GM21723 (cell line): ENCODE results near the gene ATP2C2.
"Not testable (repeated sequence)": the region's sequence is repeated elsewhere in the genome, so short reads cannot be mapped to it uniquely, and the experiment has no call there.

Experiments used
- ATAC-seq: cut with Tn5 transposase; IDR thresholded peaks from one replicate; pipeline ENCODE4 v1.9.1; 2021; ENCODE audit warnings: mild to moderate bottlenecking, moderate library complexity; ENCODE audit not compliant: unreplicated experiment

The ATP2C2 gene

DNA sequence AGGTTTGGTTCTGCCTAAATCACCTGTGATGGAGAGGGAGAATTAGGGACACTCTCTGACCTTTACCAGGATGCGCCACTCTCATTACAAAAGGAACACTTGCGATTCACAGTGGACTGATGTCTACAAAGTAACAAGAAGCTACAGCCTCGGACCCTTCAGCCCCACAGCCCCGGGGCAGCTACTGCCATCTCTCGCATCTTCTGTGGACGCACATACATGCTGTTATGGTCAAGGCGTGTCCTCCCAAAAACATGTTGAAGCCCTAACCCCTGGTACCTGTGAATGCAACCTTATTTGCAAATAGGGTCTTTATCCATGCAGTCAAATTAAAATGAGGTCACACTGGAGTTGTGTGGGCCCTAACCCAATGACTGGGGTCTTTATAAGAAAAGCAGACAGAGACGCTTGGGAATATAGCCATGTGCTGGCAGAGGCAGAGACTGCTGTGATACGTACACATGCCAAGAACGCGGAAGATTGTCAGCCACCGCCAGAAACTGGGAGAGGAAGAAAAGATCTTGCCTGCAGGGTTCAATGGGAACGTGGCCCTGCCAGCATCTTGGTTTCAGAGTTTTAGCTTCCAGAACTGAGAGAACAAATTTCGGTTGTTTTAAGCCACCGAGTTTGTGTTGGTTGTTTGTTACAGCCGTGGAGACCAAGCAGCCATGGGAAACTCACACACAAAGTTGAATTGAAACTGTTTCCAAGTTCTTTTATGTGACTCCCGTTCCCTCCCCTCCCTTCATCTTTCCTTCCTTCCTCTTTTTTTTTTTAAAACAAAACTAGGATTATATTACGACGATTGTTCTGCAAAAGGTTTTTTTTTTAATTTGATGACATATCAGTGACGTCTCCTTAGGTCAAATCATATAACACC lies 23.1 kb downstream of the ATP2C2 start:
- ATAC-seq = no peak

DNA sequence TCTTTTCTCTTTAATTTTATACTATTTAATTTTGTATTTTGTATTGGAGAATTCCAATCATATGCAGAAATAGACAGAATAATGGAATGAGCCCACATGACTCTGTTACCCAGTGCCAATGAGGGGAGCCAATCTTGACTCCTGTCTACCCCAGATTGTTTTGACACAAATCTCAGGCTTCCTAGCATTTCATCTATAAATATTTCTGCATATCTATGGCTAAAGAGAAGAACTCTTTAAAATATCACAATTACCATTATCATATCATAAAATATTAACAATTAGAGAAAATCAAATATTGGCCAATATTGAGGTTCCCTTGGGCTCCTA lies 23.7 kb downstream of the ATP2C2 start:
- no peak for ATAC-seq

- not testable (repeated sequence) for ATAC-seq
Observed at GRCh38 chr16:84396082-84396481, 27.7 kb downstream of the ATP2C2 start.

GRCh38 chr16:84396537-84397008 lies 28.2 kb downstream of the ATP2C2 start:
- no peak for ATAC-seq

DNA sequence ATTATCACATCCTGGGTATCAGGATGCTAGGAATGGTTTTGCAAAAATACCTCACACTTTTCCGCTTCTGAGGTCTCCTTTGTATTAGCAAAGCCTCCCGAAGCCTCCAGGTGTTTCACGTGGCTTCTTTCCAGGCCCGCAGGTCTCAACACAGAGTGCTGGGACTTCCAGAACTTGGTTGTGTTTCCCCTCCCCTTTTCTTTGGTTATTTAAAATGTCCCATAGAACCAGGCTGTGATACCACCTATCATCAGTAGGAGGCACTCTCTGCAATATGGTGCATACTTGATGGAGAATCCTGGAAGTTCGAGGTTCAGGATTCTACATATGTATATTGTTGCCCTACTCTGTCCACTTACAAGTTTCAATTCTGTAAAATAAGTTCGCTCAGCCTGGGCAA lies 28.8 kb downstream of the ATP2C2 start:
- no peak for ATAC-seq

DNA sequence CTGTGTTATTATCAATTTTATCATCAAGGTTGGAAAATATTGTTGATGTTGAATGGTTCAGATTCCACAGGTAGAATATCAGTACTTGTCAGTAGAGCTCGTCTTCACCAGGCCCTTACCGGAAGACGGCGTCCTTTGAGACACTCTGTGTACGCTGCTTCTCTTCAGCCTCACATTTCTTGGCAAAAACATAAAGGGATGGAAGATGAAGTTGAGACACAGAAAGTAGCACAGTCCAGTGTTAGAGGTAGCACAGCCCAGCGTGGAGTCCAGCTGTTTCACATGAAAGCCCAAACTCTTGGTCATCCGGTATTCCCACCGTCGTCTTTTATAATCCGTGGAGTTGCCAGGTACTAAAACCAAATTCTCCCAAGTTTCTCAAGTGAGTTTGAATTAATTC lies 30.4 kb downstream of the ATP2C2 start:
- no peak for ATAC-seq

DNA sequence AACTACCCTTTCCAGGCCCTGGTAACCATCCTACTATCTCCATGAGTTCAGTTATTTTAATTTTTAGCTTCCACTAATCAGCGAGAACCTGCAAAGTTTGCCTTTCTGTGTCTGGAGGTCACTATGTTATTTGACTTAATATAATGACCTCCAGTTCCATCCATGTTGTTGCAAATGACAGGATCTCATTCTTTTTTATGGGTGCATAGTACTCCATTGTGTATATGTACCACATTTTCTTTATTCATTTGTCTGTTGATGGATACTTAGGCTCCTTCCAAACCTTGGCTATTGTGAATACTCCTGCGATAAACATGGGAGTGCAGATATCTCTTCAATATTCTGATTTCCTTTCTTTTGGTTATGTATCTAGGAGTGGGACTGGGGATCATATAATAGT lies 31.6 kb downstream of the ATP2C2 start:
- not testable (repeated sequence) for ATAC-seq

- not testable (repeated sequence) for ATAC-seq
Observed at GRCh38 chr16:84403435-84403834, 35.1 kb downstream of the ATP2C2 start.

- ATAC-seq = no peak
Observed at GRCh38 chr16:84404324-84404723, 36.0 kb downstream of the ATP2C2 start.

DNA sequence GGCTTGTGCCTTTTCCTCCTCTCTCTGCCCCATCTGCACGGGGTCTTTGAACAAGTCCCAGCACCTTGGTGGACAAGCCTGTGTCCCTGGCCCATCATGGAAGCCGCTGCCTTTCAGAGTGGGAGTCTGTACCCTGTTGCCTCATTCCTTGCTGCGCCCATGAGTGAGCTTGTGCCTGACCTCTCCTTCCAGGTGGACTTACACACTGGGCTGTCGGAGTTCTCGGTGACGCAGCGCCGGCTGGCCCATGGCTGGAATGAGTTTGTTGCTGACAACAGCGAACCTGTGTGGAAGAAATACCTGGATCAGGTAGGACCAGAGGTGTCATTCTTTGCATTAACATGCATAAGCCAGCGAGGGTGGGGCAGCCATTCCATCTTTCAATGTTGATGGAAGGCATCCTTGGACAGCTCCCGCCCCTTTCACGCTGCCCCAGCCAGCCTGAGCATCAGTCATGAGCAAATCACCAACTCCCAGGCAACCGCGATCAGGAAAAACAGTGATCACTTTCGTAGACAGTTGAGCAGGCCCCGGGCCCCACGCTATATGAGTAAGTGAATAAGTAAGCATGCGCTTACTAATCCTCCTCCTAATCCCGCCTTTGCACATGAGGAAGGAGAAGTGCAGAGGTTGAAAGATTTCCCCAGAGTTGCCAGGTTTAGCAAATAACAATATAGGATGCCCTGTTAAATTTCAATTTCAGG lies 36.8 kb downstream of the ATP2C2 start:
- no peak for ATAC-seq

DNA sequence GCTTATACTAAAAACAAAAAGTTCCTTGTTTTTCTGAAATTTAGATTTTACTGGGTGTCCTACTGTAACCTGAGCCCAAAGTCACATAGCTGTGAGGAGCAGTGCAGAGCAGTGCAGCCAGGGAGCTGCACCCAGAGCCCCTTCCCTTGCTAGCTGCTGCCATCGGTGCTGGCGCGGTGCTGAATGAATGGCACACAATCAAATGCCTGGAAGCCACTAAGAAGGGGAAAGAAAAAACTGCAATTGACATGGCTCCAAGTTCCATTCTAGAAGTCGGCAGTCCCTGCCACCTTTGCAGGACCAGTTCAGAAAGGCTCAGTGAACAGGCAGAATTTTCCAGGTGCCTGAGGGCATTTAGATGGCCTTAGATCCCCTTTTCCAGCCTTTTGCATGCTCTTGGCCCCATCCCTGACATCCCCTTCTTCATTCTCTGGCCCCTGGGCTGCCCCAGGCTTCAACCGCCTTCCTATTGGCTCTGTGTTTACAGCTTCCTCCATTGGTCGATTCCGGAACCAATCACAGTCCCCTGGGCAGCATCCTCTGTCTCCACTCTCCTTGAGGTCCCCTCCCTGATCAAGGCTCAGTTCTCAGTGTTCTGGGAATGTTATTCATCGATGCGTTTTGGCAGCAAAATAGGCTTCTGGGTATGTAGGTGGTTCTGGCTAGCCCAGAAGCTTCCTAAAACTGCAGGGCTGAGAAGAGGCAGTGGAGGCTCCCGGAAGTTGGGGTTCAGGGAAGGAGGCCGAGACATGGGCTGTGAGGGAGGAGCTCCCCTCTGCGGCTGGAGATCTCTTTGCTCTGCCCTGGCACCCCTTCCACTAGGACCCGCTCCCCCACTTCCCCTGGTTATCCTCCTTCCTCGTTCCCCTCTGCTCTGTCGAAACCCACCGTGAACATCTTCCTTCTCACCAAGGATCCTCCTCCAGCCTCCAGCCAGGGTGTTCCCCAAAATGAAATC lies 37.9 kb downstream of the ATP2C2 start:
- ATAC-seq = no peak

DNA sequence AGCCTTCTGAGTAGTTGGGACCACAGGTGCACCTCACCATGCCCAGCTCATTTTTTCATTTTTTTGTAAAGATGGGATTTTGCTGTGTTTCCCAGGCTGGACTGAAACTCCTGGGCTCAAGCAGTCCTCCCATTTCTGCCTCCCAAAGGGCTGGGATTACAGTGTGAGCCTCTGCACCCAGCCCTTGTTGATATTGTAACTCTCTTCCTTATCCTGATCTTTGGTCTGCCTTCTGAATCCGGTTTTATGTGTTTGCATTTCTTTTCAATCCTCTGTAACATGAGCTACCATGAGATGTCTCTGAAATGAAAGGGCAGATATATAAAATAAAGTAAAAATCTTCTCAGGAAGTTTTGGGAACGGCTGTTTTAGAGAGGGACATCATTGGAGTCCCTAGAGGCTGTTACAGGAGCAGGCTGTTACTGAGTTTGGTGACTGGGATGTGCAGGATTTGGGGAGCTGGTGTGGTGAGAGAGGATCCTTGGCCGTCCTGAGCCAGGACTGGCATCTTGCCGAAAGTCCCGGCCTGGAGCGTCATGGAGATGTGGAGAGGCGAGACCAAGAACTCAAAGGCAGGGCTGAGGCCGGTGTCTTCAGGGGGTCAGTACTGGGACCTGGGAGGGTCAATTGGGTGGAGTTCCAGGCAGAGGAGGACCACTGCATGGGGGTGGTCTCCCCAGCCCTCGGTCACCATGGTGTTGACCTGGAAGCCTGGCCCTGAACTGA lies 39.4 kb downstream of the ATP2C2 start:
- ATAC-seq = no peak

DNA sequence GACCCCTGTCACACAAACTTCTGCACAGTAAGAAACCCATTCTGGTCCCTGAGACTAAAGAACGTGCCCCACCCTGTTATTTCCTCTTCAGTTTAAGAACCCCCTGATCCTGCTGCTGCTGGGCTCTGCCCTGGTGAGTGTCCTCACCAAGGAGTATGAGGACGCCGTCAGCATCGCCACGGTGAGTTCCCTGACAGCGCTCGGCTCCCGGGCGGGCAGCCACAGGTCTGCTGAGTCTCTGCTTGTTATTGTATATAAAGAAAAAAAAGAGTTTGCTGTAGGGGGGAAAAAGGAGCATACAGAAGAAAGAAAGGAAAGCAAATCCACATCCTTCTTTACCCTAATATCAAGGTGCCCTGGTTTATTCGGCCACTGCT lies 40.0 kb downstream of the ATP2C2 start:
- no peak for ATAC-seq

- ATAC-seq = no peak
Observed at GRCh38 chr16:84408856-84409255, 40.5 kb downstream of the ATP2C2 start.

DNA sequence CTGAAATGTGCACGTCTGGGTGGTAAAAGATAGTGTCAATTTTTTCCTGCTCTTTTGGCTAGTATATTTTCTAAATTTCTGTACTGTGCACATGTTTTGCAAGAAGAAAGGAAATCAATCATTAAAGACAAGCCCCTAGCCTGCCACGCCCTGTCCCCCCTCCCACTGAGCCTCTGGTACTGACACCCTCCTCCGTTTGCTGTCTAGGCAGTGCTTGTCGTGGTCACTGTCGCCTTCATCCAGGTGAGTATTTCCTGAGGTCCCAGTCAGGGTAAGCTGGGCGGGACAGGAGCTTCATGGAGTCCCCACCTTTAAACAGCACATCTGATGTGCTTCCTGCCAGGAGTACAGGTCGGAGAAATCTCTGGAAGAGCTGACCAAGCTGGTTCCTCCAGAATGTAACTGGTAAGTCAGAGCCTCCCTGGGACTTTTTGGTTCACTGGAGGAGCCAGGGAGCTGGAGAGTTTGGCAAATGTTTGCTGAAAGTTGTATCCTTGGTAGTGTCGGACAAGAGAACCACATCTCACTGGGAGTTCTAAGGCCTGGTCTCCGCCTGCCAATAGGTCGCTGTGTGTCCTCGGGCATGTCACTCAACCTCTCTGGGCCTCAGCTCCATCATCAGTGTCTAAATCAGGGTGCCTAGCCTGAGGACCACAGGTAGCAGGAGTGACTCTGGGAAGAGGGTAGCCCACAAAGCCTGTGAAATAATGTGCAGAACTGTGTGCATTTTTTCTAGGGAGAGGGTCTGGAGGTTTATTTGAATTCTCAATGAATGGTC lies 42.2 kb downstream of the ATP2C2 start:
- no peak for ATAC-seq

GRCh38 chr16:84411768-84412167 lies 43.4 kb downstream of the ATP2C2 start:
- ATAC-seq = no peak

DNA sequence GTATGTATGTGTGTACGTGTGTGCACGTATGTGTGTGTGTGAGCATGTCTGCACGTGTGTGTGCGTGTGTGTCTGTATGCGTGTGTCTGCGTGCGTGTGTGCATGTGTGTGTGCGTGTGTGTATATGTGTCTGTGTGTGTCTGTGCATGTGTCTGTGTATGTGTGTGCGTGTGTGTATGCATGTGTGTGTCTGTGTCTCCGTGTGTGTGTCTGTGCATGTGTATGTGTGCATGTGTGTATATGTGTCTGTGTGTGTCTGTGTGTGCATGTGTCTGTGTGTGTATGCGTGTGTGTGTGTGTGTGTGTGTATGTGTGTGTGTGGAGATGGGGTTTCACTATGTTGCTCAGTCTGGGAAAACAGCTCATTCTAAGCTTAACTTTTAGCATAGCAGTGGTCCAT lies 43.9 kb downstream of the ATP2C2 start:
- no peak for ATAC-seq

DNA sequence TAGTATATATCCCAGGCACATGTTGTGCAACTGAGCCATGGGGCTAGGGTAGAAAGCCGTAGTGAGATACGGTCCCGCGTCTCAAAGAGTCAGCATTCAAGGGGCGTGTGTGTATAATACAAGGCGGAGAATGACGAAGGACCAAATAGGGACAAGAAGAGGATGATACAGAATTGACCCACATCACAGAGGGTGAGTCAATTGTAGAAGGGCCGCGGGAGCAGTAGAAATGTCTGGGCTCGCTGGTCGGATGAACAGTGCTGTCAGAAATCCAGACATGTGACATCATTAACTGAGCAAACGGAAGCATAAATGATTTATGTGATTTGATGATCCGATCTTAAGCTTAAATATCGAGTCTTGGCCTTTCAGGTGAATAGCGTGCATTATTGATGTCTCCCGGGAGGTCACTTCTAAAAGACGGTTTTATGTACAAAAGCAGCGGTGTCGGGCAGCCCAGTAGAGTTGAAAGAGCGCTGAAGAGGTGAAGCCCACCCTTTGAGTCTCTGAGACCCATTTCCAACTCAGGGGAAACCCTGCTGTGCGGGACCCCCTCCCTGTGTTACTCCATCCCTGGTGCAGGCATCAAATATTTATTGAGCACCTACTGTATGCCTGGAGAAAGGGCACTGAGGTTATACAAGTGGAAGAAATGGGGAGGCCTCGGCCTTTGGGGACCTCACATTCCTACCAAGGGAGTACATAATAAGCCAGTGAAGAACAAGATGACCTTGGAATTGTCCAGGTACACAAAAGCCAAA lies 45.1 kb downstream of the ATP2C2 start:
- no peak for ATAC-seq

- no peak for ATAC-seq
Observed at GRCh38 chr16:84414789-84415326, 46.5 kb downstream of the ATP2C2 start.
